Bronchial epithelial cell (primary cell): ENCODE data around the gene GRIN3B. TPM values are rescaled to one million over a fixed set of nuclear protein-coding genes. Genes with fewer than 3 reads are reported as not detected.

Source experiments
- DNase-seq: peaks from one replicate; pipeline ENCODE4 v3.0.0-alpha.2; 2010; ENCODE audit warnings: low read depth
- FAIRE-seq: peaks from 2 replicates; lab custom pipeline; 2011; peaks lifted over from hg19 to GRCh38; lab: Jason Lieb, UNC
- H3K27me3 ChIP-seq: 2 replicates; pipeline ENCODE4 v1.5.1; 2011; ENCODE audit warnings: low read length; ENCODE audit not compliant: control insufficient read depth, insufficient read depth
- H3K36me3 ChIP-seq: 2 replicates; pipeline ENCODE4 v1.5.1; 2011; ENCODE audit warnings: low read length; ENCODE audit not compliant: control insufficient read depth, insufficient read depth
- H3K4me3 ChIP-seq: 2 replicates; pipeline ENCODE4 v1.5.1; 2011; ENCODE audit warnings: mild to moderate bottlenecking, low read depth, low read length, control low read depth
- total RNA-seq: library from RNA; depleted of rRNA; stranded (reverse); fragments of >200 nt; gene quantifications from 2 replicates; pipeline ENCODE4 v1.2.1, GENCODE V29; 2014
- TF ChIP-seq, protein P1 (sequence below): IDR thresholded peaks from 2 replicates; pipeline ENCODE4 v1.5.1; 2011; ENCODE audit warnings: mild to moderate bottlenecking, moderate library complexity, low read length, control low read depth, inconsistent platforms; ENCODE audit not compliant: insufficient read depth, severe bottlenecking

The GRIN3B gene
- total RNA-seq, 1 donor from 2014 or later, result 0.26 TPM

DNA sequence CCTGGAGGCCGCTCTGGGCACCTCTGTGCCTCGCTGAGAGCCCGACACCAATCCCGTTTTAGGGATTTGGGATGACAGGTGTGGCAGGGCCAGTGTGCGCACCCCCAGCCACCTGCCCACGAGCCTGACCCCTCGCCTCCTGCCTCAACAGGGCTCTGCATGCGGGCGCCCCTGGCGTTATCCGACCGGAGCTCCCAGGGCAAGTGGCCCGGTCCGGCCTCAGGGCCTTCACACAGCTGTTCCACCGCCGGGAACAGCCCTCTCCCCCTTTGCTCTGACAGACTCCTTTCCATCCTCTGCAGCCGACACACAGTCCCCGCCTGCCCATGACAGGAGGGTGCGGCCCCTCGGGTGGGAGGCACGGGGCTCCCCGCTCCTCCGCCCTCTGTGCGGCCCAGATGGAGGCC, 23.2 kb upstream of the GRIN3B start:
- Histone ChIP-seq H3K27me3 (no peaks in the 10 kb centered on the region), H3K4me3 (no peak overlapping the region), H3K36me3 (peaks cover 1% of the 10 kb centered on the region)
- TF ChIP-seq, protein P1, sequence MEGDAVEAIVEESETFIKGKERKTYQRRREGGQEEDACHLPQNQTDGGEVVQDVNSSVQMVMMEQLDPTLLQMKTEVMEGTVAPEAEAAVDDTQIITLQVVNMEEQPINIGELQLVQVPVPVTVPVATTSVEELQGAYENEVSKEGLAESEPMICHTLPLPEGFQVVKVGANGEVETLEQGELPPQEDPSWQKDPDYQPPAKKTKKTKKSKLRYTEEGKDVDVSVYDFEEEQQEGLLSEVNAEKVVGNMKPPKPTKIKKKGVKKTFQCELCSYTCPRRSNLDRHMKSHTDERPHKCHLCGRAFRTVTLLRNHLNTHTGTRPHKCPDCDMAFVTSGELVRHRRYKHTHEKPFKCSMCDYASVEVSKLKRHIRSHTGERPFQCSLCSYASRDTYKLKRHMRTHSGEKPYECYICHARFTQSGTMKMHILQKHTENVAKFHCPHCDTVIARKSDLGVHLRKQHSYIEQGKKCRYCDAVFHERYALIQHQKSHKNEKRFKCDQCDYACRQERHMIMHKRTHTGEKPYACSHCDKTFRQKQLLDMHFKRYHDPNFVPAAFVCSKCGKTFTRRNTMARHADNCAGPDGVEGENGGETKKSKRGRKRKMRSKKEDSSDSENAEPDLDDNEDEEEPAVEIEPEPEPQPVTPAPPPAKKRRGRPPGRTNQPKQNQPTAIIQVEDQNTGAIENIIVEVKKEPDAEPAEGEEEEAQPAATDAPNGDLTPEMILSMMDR, result no peak
- DNase-seq (no peak), FAIRE-seq (no peak)

DNA sequence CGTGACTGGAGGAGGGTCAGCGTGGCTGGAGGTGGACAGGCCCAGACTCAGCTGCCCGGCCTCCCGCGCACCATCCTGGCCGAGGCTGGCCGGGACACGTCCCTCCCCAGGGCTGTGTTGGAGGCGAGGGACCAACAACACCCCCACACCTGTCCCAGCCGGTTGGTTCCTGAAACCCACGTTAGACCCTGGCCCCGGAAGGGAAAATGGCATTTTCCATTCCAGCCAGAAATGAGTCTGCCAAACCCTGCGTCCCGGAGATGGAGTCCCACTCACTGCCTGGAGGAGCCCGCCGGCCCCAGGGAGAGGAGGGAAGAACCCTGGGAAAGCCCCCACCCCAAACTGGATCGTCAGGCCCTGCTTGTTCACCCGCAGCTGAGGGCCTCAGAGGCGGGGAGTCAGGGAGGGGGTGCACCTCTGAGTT, 20.9 kb upstream of the GRIN3B start:
- H3K4me3 ChIP-seq, result no peak overlapping the region
- TF ChIP-seq, protein P1, result no peak
- no peaks in the 10 kb centered on the region for H3K36me3 ChIP-seq
- no peaks in the 10 kb centered on the region for H3K27me3 ChIP-seq
- no peak for DNase-seq
- FAIRE-seq, result no peak

DNA sequence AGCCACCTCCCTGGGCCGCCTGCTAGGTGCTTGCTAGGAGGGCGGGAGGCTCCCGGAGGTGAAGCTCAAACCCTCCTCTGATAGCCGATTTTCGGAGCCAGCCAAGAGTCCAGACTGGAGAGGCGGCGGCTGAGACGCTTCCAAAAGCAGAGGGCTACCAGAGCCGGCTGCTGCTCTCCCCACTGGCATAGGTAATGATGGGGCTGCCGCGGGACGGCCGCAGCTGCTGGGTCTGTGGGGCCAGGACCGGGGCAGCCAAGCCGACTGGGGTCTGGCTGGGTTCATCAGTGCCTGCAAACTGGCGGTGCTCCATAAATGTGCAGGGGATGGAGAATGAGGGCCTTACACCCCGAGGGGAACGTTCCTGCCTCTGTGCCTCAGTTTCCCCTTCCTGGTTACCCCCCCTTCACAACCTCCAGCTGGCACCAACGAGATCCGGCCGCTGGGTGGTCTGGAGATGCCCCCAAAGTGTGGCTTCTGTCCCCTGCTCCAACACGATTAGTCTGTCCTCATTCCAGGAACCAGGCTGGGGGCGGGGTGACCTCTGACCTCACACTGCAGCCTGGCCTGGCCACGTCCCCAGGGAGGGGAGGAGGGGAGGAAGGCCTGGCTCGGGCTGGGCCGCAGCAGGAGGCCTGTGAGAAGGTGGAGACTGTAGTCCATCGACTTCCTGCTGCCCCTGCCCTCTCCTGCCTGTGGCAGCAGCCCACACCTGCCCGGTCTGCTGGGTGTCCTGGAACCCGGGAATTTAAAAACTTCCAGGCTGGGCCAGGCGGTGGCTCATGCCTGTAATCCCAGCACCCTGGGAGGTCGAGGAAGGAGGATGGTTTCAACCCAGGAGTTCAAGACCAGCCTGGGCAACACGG, 19.9 kb upstream of the GRIN3B start:
- FAIRE-seq, result no peak
- DNase-seq, result no peak
- TF ChIP-seq, protein P1, result no peak
- Histone ChIP-seq H3K36me3 (no peaks in the 10 kb centered on the region), H3K27me3 (no peaks in the 10 kb centered on the region), H3K4me3 (no peak overlapping the region)

DNA sequence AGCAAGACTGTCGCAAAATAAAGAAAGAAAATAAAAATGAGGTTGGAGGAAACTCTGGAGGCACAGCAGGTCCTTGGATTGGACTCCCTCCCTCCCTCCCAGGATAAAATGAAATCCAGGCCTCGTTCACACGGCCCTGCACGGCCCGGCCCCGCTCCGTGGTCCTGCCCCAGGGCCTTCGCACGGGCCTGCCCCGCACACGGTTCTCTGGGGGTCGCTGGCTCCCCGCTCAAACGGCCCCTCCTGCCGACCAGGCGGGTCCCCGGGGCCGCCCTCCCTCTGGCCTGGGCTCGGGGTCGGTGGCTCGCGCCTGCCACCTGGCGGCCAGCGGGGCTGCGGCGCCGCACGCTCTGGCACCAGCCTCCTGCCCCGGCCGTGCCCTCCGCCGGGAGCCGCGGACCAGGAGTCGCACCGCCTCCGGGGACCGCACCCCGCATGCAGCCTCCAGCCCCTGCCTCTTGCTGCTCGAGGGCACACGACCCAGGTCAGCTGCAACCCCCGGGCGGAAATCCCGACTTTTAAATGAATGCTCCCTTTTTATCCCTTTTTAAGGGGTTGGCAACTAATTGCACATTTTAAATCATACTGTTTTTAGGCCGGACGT, 17.6 kb upstream of the GRIN3B start:
- no peak for FAIRE-seq

DNA sequence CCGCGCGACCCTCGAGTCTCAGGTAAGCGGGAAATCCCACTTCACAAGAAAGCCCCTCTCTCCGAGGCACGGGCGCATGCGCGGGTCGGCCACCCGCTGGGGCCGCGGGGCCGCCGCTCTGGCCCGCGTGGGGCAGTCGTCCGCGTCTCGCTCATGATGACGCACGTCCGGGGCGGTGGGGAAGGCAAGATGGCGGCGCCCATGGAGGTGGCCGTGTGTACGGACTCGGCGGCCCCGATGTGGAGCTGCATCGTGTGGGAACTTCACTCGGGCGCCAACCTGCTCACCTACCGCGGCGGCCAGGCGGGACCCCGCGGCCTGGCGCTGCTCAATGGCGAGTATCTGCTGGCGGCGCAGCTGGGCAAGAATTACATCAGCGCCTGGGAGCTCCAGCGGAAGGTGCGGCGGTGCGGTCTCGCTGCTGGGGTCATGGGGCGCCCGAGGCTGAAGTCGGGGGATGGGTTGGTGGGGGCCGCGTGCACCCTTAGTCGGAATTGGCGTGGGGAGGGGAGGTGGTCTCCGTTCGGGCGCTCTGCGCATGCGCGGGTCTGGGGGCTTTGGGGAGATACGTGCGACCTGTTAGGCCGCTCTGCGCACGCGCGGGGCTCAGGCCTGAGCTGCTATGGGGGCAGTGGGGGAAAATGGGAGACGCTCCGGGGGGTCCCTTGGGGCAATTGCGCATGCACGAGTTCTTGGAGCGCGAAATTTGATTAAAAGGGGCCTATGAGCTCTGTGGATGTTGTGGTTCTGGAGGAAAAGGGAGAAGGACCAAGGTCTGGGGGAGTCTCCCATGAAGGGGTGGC, 15.9 kb upstream of the GRIN3B start, which contains the start of gene WDR18:
WDR18 (plus strand) TSS at position 181 of the 803 bp plus-strand sequence; CDS start at position 190, 9 bp downstream.
- peak; percentile 61 for DNase-seq
- FAIRE-seq, result no peak
- Histone ChIP-seq H3K27me3 (no peaks in the 10 kb centered on the region), H3K36me3 (peaks cover 18% of the 10 kb centered on the region), H3K4me3 (peak within 1 kb of the TSS; percentile 100)
- TF ChIP-seq, protein P1, result peak; percentile 2

More for the DNA sequence above, 17.6 kb upstream of the GRIN3B start:
- TF ChIP-seq, protein P1, result peak; percentile 71
- peak; percentile 13 for DNase-seq
- no peaks in the 10 kb centered on the region for H3K27me3 ChIP-seq
- H3K4me3 ChIP-seq, result peak overlapping the region; percentile 32
- H3K36me3 ChIP-seq, result peaks cover 12% of the 10 kb centered on the region
